SK-N-SH (cell line): Measurements from ENCODE around the gene CBLB.

Source experiments
- EP300 ChIP-seq, 2 experiments: IDR thresholded peaks; 2 replicates each; pipeline versions ENCODE4 v1.4.0 to v1.6.1; 2012; ENCODE audit warnings: borderline replicate concordance in 1 of 2, low read depth in 1 of 2, low read length in 1 of 2
- EZH2phosphoT487 ChIP-seq: fragments of 200-600 bp; sonication (generic); IDR thresholded peaks from 2 replicates; pipeline ENCODE4 v1.6.1; 2017; ENCODE audit warnings: low read depth, mixed run types, mild to moderate bottlenecking, antibody characterized with exemption, moderate library complexity, borderline replicate concordance
- NRF1 ChIP-seq: IDR thresholded peaks from 2 replicates; pipeline ENCODE4 v1.6.1; 2012; ENCODE audit warnings: low read depth, mild to moderate bottlenecking, low read length
- POLR2AphosphoS5 ChIP-seq: IDR thresholded peaks from 2 replicates; pipeline ENCODE4 v1.6.1; 2012; ENCODE audit warnings: low read depth, low read length
- TF ChIP-seq, protein P1 (sequence below): fragments of 200-600 bp; sonication (generic); IDR thresholded peaks from 2 replicates; pipeline ENCODE4 v1.6.1; 2017; ENCODE audit warnings: antibody characterized with exemption, mild to moderate bottlenecking, moderate library complexity

- TF ChIP-seq, protein P1, sequence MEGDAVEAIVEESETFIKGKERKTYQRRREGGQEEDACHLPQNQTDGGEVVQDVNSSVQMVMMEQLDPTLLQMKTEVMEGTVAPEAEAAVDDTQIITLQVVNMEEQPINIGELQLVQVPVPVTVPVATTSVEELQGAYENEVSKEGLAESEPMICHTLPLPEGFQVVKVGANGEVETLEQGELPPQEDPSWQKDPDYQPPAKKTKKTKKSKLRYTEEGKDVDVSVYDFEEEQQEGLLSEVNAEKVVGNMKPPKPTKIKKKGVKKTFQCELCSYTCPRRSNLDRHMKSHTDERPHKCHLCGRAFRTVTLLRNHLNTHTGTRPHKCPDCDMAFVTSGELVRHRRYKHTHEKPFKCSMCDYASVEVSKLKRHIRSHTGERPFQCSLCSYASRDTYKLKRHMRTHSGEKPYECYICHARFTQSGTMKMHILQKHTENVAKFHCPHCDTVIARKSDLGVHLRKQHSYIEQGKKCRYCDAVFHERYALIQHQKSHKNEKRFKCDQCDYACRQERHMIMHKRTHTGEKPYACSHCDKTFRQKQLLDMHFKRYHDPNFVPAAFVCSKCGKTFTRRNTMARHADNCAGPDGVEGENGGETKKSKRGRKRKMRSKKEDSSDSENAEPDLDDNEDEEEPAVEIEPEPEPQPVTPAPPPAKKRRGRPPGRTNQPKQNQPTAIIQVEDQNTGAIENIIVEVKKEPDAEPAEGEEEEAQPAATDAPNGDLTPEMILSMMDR = no peak
- TF ChIP-seq NRF1 (no peak), EP300 (IDR thresholded peaks at IDR 0.05; ENCODE audit: borderline replicate concordance in 1 of 2, low read depth in 1 of 2, low read length in 1 of 2) (no peak), EZH2phosphoT487 (no peak), POLR2AphosphoS5 (no peak)
These were observed 23.3 kb downstream of the CBLB start for GRCh38 chr3:105845488-105845887.
